ENCODE data around the gene GPR107.

DNA sequence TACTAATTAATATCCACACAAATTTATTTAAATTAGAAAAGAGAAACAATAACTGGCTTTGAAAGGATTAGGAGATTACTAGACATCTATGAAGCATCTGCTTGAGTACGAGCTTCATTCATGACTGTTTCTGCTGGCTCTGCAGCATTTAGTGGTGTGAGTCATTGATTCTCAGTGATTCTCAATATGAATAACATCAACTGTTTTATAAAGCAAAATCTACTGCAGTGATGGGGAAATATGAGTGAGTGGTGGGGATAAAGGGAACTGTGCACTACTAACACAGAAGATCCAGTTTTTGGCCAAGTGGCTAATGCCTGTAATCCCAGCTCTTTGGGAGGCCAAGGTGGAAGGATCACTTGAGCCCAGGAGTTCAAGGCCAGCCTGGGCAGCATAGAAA lies 19.1 kb upstream of the GPR107 start:
- TF ChIP-seq, protein P1, sequence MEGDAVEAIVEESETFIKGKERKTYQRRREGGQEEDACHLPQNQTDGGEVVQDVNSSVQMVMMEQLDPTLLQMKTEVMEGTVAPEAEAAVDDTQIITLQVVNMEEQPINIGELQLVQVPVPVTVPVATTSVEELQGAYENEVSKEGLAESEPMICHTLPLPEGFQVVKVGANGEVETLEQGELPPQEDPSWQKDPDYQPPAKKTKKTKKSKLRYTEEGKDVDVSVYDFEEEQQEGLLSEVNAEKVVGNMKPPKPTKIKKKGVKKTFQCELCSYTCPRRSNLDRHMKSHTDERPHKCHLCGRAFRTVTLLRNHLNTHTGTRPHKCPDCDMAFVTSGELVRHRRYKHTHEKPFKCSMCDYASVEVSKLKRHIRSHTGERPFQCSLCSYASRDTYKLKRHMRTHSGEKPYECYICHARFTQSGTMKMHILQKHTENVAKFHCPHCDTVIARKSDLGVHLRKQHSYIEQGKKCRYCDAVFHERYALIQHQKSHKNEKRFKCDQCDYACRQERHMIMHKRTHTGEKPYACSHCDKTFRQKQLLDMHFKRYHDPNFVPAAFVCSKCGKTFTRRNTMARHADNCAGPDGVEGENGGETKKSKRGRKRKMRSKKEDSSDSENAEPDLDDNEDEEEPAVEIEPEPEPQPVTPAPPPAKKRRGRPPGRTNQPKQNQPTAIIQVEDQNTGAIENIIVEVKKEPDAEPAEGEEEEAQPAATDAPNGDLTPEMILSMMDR (conservative IDR thresholded peaks at IDR 0.05) = no peak
- TF ChIP-seq EZH2 (IDR thresholded peaks at IDR 0.05; ENCODE audit: low read depth) = no peak

All from PC-9 (cell line).